ENCODE data around the gene PPP1R1C.

Gene PPP1R1C

GRCh38 chr2:182166841-182167240 is 181.2 kb downstream of the PPP1R1C start:
- Histone ChIP-seq H3K4me3 (ENCODE audit: low read length) (no peak overlapping the region), H4K20me1 (ENCODE audit: control insufficient read depth, insufficient read depth, low read depth, low read length) (no peaks in the 10 kb centered on the region), H3K27ac (ENCODE audit: low read depth, low read length) (no peak overlapping the region), H3K9me3 (ENCODE audit: control insufficient read depth, insufficient read depth, low read length) (no peaks in the 10 kb centered on the region), H3K79me2 (ENCODE audit: control insufficient read depth, low read length) (no peaks in the 10 kb centered on the region), H3K9me2 (replicated peaks; ENCODE audit: control insufficient read depth, low read length) (no peaks in the 10 kb centered on the region), H3K36me3 (ENCODE audit: control insufficient read depth, low read length) (no peaks in the 10 kb centered on the region), H3K4me2 (ENCODE audit: low read length) (no peak overlapping the region), H3F3A (ENCODE audit: control insufficient read depth, insufficient read depth) (no peaks in the 10 kb centered on the region), H3K4me1 (ENCODE audit: control insufficient read depth, low read length) (no peaks in the 10 kb centered on the region), H3K27me3 (ENCODE audit: control insufficient read depth, low read length) (no peaks in the 10 kb centered on the region)
- TF ChIP-seq EZH2phosphoT487 (IDR thresholded peaks at IDR 0.05; ENCODE audit: borderline replicate concordance, low read length) (no peak), CTCF (IDR thresholded peaks at IDR 0.05; ENCODE audit: low read depth, low read length, poor library complexity, severe bottlenecking) (no peak)
